KMS-11 (cell line): ENCODE results near the gene PRKRA.
A peak's percentile ranks its signal among the peaks of the same experiment; 100 is the strongest.

Experiments used
- H2AFZ ChIP-seq: fragments of 200-600 bp; sonication (generic); 2 replicates; pipeline ENCODE4 v1.6.1; 2016; ENCODE audit warnings: antibody characterized with exemption, mixed run types, low read depth
- H3K27ac ChIP-seq: fragments of 200-600 bp; sonication (generic); 2 replicates; pipeline ENCODE4 v1.6.1; 2016; ENCODE audit warnings: mild to moderate bottlenecking, mixed run types
- H3K27me3 ChIP-seq: fragments of 200-600 bp; sonication (generic); 2 replicates; pipeline ENCODE4 v1.6.1; 2017; ENCODE audit warnings: mild to moderate bottlenecking, low read depth, mixed run types, moderate library complexity; ENCODE audit not compliant: insufficient read depth
- H3K36me3 ChIP-seq: fragments of 200-600 bp; sonication (generic); 2 replicates; pipeline ENCODE4 v1.6.1; 2017; ENCODE audit warnings: mild to moderate bottlenecking, mixed run types; ENCODE audit not compliant: insufficient read depth
- H3K4me1 ChIP-seq: fragments of 200-600 bp; sonication (generic); 2 replicates; pipeline ENCODE4 v1.6.1; 2016; ENCODE audit warnings: mild to moderate bottlenecking, low read depth, mixed run types; ENCODE audit not compliant: poor library complexity, severe bottlenecking
- H3K4me2 ChIP-seq: fragments of 200-600 bp; sonication (generic); 2 replicates; pipeline ENCODE4 v1.7.0; 2016; ENCODE audit warnings: mild to moderate bottlenecking, mixed run types
- H3K4me3 ChIP-seq: fragments of 200-600 bp; sonication (generic); IDR thresholded peaks from 2 replicates; pipeline ENCODE4 v1.6.1; 2017; ENCODE audit warnings: low read depth, low read length, mixed read lengths; ENCODE audit not compliant: insufficient read depth
- H3K79me2 ChIP-seq: fragments of 200-600 bp; sonication (generic); 2 replicates; pipeline ENCODE4 v1.6.1; 2016; ENCODE audit warnings: low read depth, mixed run types; ENCODE audit not compliant: insufficient read depth
- H3K9ac ChIP-seq: fragments of 200-600 bp; sonication (generic); 2 replicates; pipeline ENCODE4 v1.6.1; 2016; ENCODE audit warnings: mild to moderate bottlenecking, mixed run types
- H4K20me1 ChIP-seq: fragments of 200-600 bp; sonication (generic); 2 replicates; pipeline ENCODE4 v1.6.1; 2016; ENCODE audit warnings: mild to moderate bottlenecking, mixed run types; ENCODE audit not compliant: insufficient read depth
- CTCF ChIP-seq: fragments of 200-600 bp; sonication (generic); conservative IDR thresholded peaks from 2 replicates; pipeline ENCODE4 v1.6.1; 2017; ENCODE audit warnings: low read depth, mild to moderate bottlenecking, antibody characterized with exemption, low read length, moderate library complexity, mixed read lengths

The PRKRA gene

GRCh38 chr2:178386986-178387597 is 63.9 kb downstream of the PRKRA start:
- TF ChIP-seq CTCF: no peak

GRCh38 chr2:178385595-178386148 is 65.3 kb downstream of the PRKRA start:
- Histone ChIP-seq H3K79me2 (no peaks in the 10 kb centered on the region), H3K4me2 (no peak overlapping the region), H3K36me3 (no peaks in the 10 kb centered on the region), H3K9ac (no peak overlapping the region), H3K4me3 (no peak overlapping the region), H4K20me1 (no peaks in the 10 kb centered on the region), H3K27me3 (no peaks in the 10 kb centered on the region), H3K27ac (no peak overlapping the region), H2AFZ (no peak overlapping the region), H3K4me1 (peaks cover 22% of the 10 kb centered on the region)
- no peak for TF ChIP-seq CTCF

More at GRCh38 chr2:178386986-178387597, 63.9 kb downstream of the PRKRA start:
- Histone ChIP-seq H3K4me1 (peaks cover 22% of the 10 kb centered on the region), H3K27me3 (no peaks in the 10 kb centered on the region), H3K36me3 (no peaks in the 10 kb centered on the region), H3K4me3 (no peak overlapping the region), H3K27ac (no peak overlapping the region), H4K20me1 (no peaks in the 10 kb centered on the region), H2AFZ (no peak overlapping the region), H3K9ac (no peak overlapping the region), H3K4me2 (no peak overlapping the region), H3K79me2 (no peaks in the 10 kb centered on the region)

GRCh38 chr2:178383718-178384117 is 67.3 kb downstream of the PRKRA start:
- H3K27ac ChIP-seq: peak overlapping the region; percentile 16; the same call in 1 of the 2 replicates
- H2AFZ ChIP-seq: no peak overlapping the region
- H3K27me3 ChIP-seq: no peaks in the 10 kb centered on the region
- H3K9ac ChIP-seq: no peak overlapping the region
- H3K4me2 ChIP-seq: peak overlapping the region; percentile 29; the same call in 1 of the 2 replicates
- no peak overlapping the region for H3K4me3 ChIP-seq
- H3K79me2 ChIP-seq: no peaks in the 10 kb centered on the region
- peaks cover 22% of the 10 kb centered on the region for H3K4me1 ChIP-seq
- no peaks in the 10 kb centered on the region for H4K20me1 ChIP-seq
- no peak for TF ChIP-seq CTCF
- no peaks in the 10 kb centered on the region for H3K36me3 ChIP-seq
